ENCODE measurements around the gene NT5DC3.

NT5DC3 gene

DNA sequence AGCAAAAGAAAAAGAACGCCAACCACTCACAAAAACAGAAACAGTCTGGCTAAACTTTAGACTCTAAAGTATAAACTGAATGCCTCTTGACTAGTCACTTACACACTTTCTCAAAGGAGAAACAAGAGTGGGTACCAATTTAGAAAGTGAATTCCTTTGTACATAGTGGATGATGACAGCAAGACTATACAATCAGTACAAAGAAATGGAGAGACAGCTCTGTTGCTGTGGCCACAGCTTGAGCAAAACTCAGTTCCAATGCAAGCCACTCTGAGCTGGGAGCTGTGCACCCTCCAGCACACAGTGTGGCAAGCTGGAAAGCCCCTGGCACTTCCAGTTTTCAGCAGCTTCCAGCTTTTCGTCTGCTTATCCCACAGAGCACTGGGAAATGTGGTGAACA, 21.7 kb downstream of the NT5DC3 start:
- TF ChIP-seq, protein P1, sequence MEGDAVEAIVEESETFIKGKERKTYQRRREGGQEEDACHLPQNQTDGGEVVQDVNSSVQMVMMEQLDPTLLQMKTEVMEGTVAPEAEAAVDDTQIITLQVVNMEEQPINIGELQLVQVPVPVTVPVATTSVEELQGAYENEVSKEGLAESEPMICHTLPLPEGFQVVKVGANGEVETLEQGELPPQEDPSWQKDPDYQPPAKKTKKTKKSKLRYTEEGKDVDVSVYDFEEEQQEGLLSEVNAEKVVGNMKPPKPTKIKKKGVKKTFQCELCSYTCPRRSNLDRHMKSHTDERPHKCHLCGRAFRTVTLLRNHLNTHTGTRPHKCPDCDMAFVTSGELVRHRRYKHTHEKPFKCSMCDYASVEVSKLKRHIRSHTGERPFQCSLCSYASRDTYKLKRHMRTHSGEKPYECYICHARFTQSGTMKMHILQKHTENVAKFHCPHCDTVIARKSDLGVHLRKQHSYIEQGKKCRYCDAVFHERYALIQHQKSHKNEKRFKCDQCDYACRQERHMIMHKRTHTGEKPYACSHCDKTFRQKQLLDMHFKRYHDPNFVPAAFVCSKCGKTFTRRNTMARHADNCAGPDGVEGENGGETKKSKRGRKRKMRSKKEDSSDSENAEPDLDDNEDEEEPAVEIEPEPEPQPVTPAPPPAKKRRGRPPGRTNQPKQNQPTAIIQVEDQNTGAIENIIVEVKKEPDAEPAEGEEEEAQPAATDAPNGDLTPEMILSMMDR (IDR thresholded peaks at IDR 0.05; ENCODE audit: borderline replicate concordance, insufficient read depth, low read depth, low read length), result no peak

DNA sequence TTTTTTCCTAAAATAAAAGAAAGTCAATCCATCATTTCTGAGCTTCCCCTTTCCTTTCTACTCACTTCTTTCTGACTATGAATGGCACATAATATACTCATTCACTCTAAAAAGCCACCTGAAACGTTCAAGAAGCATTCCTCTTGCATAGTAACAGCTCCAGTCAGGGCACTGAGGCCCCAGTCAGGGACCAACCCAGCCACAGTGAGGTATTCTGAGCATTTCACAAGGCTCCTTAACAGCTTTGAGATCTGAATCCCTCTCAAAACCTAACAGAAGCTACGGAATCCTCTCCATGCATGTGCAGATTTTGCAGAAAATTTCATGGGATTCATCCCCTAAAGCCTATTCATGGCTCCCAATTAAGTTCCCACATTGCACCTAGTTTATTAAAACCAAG, 23.2 kb downstream of the NT5DC3 start:
- TF ChIP-seq, protein P1 (IDR thresholded peaks at IDR 0.05; ENCODE audit: borderline replicate concordance, insufficient read depth, low read depth, low read length), result no peak
- H3K4me3 ChIP-seq (ENCODE audit: low read depth, low read length), result no peak overlapping the region

More for the DNA sequence above, 21.7 kb downstream of the NT5DC3 start:
- H3K4me3 ChIP-seq (ENCODE audit: low read depth, low read length), result no peak overlapping the region

DNA sequence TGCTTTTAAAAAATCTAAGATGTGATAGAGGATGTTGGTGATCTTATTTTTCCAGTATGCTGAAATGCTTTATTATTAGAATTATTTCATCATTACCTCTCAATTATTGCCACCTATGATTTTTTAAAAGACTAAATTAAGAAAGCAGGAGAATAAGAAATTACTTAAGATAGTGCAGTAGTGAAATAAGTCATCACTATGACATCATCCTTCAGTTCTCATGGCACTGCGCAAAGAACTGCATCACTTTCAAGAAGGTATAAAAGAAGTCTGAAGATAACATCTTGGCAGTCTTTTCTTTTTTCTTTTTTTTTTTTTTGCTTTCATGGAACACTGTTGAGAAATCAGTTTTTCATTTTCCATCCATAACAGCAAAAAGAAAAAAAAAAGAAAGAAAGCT, 24.4 kb downstream of the NT5DC3 start:
- no peak overlapping the region for H3K4me3 ChIP-seq (ENCODE audit: low read depth, low read length)
- TF ChIP-seq, protein P1 (IDR thresholded peaks at IDR 0.05; ENCODE audit: borderline replicate concordance, insufficient read depth, low read depth, low read length), result no peak

- H3K4me3 ChIP-seq (ENCODE audit: low read depth, low read length), result no peak overlapping the region
- TF ChIP-seq, protein P1 (IDR thresholded peaks at IDR 0.05; ENCODE audit: borderline replicate concordance, insufficient read depth, low read depth, low read length), result no peak
Measured at GRCh38 chr12:103814436-103814835, 26.6 kb downstream of the NT5DC3 start.

DNA sequence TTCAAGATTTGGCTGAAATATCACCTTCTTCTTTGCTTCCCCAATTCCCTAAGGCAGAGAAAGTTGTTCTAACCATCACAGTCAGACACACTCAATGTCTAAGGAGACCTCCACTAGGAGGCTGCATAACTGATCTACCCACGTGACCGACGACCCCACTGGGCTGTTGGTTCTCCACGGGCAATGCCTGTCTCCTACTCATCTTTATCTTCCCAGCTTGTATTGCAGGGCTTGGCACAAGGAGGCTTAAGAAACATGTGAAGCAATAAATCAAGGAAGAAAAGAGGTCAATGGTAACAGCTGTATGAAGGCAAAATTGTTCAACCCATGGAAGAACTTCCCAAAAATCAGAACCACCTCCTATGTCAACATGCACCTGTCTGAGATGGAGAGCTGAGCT, 27.1 kb downstream of the NT5DC3 start:
- H3K4me3 ChIP-seq (ENCODE audit: low read depth, low read length), result no peak overlapping the region
- TF ChIP-seq, protein P1 (IDR thresholded peaks at IDR 0.05; ENCODE audit: borderline replicate concordance, insufficient read depth, low read depth, low read length), result no peak

DNA sequence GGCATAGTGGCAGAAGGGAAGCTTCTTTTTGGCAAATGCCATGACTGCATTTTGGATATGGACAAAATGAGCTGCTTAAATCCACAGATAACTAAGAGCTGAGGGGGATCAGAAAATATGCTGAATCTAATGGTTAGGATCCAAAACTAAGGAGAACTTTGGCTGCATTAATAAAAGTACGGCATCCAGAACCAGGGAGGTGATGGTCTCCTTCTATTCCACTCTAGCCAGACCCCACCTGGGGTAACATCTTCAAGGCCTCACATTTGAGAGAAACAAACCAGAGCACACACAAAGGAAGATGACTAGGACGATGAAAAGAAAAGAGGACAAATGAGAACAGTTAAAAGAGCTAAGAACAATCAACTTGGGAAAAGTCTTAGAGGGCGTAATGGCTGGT, 27.6 kb downstream of the NT5DC3 start:
- no peak overlapping the region for H3K4me3 ChIP-seq (ENCODE audit: low read depth, low read length)

GRCh38 chr12:103812789-103813188, 28.2 kb downstream of the NT5DC3 start:
- TF ChIP-seq, protein P1 (IDR thresholded peaks at IDR 0.05; ENCODE audit: borderline replicate concordance, insufficient read depth, low read depth, low read length), result no peak
- no peak overlapping the region for H3K4me3 ChIP-seq (ENCODE audit: low read depth, low read length)

More for the DNA sequence above, 27.6 kb downstream of the NT5DC3 start:
- TF ChIP-seq, protein P1 (IDR thresholded peaks at IDR 0.05; ENCODE audit: borderline replicate concordance, insufficient read depth, low read depth, low read length), result no peak

All from GM12875 (cell line).